ENCODE results near the gene ABCF3.
A peak's percentile ranks its signal among the peaks of the same experiment; 100 is the strongest.

Gene ABCF3

DNA sequence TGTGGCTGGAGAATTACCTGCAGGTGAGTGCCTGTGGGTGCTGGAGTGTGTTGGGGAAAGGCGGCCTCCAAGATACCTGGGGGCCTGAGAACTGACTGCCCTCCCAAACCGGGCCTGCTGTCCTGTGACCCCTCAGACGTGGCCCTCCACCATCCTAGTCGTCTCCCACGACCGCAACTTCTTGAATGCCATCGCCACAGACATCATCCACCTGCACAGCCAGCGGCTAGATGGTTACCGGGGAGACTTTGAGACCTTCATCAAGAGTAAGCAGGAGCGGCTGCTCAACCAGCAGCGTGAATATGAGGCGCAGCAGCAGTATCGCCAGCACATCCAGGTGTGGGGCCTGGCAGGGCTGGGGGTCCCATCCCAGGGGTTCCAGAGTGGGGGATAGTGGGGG lies 3.4 kb downstream of the ABCF3 start:
- DNase-seq = no peak

DNA sequence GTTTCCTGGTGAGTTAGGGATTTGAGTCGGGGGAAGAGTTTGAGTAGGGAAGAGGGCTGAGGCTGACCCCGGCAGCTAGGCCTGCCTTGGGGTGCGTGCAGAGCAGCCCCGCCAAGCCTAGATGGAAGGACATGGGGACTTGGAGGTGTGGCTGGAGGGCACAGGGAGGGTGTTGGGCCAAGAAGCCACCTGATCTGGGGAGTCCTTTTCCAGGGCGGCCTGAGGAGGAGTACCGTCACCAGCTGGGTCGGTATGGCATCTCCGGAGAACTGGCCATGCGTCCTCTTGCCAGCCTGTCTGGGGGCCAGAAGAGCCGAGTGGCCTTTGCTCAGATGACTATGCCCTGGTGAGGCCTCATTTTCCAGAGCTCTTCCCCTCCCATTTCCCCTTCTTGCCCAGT lies 6.9 kb downstream of the ABCF3 start:
- no peak for DNase-seq

DNA sequence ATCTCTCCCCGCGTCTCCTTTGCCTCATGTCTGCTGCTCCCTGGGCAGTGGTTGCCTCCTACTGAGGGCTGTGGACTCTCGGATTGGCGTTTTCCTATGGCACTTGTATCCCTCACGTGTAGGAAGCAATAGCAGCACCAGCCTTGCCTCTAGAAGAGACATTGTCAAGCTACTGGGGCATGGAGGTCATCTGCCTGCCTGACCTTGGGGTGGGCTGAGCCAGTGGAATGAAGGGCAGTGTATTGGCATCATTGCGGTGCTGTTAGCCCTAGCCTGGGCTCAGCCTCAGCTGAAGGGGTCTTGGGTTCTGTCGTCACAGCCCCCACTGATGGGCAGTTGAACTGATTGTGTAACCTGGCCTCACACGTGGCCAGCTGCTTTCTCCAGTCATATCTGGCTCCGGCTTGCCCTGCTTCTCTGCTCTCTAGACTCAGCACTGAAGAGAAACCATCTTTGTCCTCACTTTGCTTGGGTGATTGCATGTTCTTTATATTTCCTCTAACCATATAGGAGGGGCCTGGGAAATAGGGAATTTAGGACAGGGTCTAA lies 8.1 kb downstream of the ABCF3 start:
- DNase-seq = no peak

DNA sequence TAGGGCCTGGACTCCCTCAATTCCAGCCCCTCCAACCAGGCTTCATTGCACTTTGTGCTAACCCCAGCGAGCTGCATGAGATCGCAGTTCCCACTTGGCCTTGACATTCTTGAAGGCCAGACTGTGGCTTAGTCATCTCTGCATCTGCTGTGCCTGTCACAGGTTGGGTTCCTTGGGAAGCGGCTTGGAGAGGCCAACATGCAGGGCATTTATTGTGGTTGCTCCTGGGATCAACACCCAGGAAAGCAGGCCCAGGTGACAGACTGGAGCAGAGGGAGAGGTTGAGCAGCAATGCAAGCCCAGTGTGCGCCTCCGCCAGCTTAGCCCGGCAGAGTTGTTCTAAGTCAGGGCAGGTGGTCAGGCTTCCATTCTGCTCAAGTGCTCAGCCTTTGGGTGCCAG lies 10.5 kb downstream of the ABCF3 start:
- no peak for DNase-seq

DNA sequence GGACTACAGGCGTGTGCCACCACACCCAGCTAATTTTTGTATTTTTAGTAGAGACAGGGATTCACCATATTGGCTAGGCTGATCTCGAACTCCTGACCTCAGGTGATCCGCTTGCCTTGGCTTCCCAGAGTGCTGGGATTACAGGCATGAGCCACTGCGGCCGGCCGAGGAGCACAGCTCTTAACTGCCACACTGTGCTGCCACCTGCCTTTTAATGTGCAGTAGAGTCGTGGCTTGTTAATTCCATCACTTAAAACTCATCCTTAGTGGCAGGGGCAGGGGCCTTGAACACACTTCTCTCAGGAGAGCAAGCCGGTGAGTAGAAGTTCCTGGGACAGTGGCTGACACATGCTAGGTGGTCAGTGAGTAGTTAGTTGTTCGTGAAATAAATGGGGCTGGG lies 12.5 kb downstream of the ABCF3 start:
- DNase-seq = no peak

DNA sequence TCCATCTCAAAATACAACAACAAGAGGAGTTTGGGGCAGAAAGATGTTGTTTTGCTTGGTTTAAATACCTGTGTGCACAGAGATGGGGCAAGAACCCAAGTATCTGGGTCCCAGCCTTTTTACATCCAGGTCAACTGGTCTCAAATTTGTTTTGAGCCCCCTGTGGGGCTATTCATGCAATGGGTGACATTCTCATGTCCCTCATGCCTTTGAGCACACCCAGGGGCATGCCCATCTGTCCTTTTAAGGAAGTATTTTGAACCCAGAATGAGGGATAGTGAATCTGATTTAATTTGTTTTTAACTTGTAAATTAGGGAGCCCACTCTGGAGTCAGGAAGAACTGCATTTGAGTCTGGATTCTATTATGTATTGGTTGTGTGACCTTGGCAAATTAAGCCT lies 14.8 kb downstream of the ABCF3 start:
- DNase-seq = no peak

DNA sequence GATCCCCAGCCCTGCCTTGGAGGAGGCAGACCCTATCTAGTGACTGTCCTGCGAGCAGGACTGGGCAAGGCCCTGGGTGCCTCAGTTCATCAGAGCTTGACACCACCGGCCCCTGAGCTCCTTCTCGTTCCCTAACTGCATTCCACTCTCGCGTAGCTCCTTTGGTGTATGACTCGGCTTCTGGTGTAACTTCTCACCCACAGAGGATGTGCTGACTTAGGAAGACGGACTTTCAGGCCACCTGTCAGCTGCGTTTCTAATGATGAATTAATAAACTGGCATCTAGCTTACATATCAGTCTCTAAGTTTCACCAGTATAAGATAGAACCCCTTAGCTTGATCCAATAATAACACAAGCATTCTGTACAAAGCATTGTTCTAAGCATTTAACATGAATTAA lies 17.5 kb downstream of the ABCF3 start:
- no peak for DNase-seq

DNA sequence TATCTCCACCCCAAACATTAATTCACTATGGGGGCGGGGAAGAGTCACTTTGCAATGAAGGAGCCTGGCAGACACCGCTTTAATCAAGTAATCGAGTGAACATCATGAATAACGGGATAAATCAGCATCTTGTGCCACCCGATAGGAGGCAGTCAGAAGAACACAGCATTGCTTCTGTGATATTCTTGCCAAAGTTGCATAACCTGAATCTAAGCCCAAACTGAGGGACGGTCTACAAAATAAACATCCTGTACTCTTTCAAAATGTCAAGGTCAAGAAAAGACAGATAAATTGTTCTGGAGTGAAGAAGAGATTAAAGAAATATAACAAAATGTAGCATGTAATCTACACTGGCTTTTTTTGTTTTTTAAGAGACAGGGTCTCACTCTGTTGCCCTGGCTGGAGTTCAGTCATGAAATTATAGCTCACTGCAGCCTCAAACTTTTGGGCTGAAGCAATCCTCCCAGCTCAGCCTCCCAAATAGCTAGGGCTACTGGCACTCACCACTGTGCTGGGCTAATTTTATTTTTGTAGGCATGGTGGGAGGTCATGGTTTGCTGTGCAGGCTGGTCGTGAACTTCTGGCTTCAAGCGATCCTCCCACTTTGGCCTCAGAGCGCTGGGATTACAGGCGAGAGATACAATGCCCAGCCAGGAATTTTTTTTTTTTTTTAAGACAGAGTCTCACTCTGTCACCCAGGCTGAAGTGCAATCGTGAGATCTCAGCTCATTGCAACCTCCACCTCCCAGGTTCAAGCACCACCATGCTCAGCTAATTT lies 23.3 kb downstream of the ABCF3 start:
- DNase-seq = no peak

DNA sequence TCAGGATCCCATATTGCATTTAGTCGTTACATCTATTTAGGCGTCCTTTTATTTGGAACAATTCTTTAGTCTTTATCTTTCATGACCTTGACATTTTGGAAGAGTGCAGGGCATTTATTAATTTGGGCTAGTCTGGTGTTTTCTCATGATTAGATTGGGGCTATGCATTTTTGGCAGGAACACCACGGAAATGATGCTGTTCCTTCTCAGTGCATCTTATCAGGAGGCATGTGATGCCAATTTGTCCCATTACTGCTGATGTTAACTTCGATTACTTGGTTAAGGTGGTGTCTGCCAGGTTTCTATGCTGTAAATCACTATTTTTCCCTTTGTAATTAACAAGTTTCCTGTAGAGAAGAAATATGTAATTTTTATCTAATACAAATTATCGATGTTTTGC lies 25.3 kb downstream of the ABCF3 start:
- DNase-seq = no peak

DNA sequence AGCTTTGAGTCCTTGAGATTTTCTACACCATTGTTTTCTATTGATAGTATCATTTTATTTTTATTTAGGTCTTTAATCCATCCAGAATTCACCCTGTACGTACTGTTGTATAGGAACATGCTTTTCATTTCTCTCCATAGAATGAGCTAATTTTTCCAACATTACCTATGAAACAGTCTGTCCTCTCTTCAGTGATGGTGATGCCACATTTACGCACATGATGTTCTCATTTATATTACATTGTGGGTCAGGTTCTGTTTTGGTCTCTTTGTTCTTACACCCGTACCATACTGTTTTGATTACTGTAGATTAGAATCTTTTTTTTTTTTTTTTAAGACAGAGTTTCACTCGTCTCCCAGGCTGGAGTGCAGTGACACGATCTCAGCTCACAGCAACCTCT lies 25.7 kb downstream of the ABCF3 start:
- DNase-seq = no peak

DNA sequence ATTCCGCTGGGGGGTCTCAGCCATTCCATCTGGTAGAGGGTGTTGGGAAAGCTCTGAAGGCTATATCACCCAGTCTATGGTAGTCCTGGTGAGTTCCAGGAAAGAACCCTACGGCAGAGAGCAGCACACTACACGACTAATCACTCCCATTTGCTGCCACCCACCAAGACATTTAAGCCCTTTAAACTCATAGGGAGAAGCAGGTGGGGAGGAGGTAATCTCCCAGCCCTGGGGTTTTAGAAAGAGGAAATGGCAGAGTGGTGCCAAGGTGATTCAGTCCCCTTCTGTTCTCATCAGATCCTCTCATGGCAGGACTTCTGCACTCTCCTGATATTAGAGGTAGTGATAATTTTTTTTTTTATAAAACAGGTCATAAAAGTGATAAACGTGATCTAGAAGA lies 32.8 kb downstream of the ABCF3 start:
- DNase-seq = no peak

DNA sequence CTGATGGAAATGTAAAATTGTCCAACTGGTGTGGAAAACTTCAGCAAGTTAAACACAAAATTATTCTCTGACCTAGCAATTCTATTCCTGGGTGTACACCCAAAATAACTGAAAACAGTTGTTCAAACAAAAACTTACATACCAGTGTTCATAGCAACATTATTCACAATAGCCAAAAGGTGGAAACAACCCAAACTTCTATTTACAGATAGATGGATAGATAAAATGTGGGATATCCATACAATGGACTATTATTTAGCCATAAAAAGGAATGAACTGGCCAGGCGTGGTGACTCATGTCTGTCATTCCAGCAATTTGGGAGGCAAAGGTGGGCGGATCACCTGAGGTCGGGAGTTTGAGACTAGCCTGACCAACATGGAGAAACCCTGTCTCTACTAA lies 36.5 kb downstream of the ABCF3 start:
- no peak for DNase-seq

DNA sequence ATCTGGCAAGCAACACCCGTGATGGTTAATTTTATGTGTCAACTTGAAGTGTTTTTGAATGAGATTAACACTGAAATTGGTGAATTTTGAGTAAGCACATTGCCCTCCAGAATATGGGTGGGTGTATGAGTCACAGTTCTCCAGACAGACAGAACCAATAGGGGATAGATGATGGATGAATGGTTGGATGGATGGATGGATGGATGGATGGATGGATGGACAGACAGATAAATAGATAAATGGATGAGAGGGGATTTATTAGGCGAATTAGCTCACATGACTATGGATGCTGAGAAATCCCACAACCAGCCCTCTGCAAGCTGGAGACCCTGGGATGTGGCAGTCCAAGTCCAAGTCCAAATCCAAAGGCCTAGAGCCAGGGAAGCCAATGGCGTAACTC lies 37.9 kb downstream of the ABCF3 start:
- no peak for DNase-seq

DNA sequence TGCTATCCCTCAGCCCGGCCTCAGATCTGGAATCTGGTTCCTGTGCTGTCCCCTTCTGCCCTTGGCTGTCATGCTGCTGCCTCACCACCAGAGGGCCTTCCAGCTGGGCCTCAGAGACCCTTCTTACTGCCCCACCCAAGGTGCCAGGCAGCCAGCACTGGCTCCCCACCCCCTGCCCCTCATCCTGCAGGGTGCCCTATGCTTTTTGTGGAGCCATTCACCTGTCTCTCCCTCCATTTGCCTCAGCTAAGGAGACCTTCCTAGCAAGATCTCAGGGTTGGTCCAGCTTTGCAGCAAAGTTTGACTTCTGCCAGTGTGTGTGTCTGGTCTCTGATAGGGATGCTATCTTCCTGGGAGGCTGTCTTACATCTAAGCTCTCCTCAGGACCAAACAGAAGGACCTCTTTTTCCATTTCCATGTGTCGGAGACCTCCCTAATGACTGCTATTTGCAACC lies 41.5 kb downstream of the ABCF3 start:
- DNase-seq = peak; percentile 82

DNA sequence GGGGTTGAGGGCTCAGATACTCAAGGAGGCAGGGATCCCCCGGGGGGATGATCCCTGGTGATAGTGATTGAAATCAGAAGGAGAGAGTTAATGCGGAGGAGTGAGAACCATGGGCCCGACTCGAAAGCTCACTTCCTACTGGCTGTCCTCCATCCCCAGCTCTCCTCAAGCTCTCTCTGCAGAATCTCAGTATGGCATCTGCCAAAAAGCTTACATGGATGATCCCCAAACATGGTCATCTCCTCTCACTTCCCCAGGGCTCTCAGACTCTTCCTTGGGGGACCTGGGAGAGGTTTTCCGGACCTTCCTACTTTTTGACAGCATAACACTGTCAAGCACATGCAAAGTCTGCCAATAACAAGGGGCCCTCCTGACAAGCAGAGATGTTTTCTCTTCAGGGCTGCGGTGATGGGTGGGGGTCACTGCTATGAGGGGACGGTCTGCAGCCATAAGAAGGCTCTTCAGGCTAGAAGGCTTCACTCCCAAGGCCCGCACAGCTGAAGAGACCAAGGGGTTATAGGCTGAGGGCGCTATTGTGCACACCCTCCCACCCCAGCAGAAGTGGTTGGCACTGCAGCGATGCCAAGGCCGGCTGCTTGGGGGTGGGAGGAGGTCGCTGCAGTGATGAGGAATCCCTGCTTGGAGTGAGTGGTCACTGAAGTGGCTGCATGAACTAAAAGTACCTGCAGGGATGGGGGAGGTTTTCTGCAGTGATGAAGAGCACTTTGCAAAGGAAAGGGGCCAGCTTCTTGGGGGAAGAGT lies 42.6 kb downstream of the ABCF3 start:
- DNase-seq = no peak

DNA sequence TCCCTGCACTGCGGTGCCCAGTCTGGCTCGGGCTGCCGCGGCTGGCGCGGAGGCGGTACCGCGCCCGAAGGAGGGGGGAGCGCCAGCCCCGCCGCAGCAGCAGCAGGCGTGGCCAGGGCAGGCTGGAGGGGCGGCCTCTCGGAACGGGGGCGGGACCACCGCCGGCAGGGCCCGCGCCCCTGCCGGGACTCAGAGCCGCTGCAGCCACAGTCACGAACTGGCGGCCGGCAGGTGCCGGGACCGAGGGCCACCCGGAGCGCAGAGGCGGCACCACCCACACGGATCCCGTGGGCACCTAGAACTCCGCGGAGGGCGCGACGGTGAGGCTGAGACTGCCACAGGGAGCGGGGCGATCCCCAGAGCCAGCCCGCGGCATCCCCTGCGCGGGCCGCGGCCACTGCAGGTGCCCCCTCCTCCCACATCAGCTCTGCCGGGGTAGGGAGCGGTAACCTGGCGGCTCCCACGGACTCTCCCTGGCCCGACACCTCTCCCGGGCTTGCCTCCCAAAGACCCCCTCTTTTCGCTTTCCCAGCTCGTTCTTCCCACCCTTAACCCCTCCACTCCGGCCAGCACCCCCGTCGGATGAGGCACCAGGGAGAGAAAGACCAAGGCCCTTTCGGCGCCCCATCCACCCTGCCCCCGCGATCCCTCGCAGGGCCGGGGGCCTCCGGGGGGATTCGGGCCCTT lies 43.5 kb downstream of the ABCF3 start, which contains the start of gene VWA5B2:
VWA5B2 (plus strand) TSS at position 192 of the 687 bp plus-strand sequence. CDS start 944 bp downstream, outside the sequence.
- DNase-seq = peak; percentile 90

DNA sequence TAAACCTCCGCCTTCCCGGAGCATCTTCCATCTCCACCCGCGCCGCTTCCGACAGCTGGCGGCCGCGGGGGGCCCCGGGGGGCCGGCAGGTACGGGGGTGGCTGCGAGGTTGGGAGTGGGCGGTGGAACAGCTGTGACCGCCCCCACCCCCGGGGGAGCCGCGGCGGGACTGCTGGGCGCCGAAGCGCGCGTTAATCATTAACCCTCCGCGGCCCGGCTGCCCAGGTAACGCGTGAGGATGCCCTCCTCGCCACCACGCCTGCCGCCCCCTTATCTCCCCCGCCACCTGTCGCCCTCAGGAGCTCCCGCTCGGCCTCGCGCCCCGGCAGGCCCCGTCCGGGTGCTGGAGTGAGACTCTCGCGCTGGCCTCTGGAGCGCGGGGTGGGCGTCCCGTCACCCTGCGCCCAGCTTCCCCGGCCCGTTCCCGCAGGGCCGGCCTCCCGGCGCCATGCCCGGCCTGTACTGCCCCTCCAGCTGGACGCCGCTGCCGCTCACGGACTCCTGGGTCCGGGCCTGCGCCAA lies 44.1 kb downstream of the ABCF3 start:
- no peak for DNase-seq

DNA sequence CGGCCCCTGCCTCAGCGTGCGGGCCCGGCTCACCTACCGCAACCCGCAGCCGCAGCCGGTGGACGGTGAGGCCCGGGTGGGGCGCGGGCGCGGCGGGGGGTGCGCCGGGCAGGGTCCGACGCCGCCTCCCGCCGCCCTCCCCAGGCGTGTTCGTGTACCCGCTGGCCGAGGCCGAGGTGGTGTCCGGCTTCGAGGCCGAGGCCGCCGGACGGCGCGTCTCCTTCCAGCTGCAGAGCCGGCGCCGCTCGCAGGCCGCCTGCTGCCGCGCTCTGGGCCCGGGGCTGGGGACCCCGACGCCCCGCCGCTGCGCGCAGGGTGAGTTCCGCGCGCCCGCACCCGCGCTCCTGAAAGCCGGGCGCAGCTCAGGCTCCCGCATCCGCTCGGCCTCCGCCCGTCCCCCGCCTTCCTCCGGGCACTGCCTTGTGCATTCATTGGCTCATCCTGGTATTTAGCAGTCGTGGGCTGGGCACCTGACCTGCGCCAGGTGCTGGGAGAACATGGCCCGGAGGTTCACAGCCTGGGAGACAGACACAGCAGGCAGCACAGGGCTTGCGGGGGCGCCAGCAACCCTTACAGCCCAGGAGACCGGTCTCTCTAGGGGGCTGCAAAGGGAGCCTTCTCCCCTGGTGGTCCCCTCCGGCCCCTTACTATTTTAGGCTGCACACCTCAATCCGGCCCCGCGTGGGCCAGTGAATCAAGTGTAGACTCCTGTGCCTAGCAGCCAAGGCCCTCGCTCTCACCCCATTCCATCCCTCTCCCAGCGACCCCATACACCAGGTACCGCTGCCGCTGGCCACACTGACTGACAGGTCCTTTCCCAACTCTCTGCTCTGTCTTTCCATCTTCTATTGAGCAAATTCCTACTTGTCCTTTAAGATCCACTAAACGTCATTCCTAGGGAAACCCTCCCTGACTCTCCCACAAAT lies 44.9 kb downstream of the ABCF3 start:
- no peak for DNase-seq

DNA sequence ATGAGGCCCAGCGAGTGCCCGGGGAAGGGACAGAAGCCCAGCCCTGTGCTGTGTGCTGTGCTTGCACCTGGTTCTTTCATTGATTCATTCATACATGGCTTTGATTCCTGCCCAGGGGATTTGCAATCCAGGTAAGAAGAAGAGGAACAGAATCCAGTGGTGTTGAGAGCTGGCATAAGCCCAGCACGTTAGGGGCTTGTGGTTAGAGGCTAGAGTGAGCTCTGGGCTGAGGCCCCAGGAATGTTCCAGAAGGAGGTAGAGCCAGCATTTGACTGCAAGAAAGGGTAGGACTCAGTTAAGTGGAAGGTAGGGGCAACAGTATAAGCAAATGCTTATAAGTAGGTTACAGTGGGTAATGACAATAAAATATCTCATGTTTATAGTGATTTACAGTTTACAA lies 45.7 kb downstream of the ABCF3 start:
- no peak for DNase-seq

DNA sequence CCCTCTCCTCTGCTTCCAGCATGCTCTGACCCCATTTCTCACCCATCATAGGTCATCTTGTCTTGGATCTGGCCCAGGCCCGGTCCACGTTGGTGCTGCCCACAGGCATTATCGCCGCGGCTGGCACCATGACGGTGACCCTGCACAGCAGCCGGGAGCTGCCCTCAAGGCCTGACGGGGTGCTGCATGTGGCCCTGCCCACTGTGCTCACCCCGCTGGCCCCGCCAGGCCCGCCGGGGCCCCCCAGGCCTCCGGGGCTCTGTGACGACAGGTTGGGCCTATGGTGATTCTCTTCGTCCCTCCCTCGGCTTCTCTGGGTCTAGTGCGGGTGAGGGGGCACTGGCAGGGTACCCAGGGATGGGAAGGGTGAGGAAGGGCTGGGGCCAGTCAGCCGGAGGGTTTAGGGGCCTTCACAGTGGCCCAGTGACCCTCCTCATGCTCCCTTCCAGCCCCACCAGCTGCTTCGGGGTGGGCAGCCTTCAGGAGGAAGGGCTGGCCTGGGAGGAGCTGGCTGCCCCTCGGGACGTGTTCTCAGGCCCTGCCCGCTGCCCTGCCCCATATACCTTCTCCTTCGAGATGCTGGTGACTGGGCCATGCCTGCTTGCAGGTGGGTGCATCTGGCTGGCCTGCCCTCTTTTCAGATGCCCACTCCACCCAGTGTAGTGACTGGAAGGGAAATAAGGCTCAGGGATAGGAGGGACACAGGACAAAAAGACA lies 47.3 kb downstream of the ABCF3 start:
- DNase-seq = no peak

DNA sequence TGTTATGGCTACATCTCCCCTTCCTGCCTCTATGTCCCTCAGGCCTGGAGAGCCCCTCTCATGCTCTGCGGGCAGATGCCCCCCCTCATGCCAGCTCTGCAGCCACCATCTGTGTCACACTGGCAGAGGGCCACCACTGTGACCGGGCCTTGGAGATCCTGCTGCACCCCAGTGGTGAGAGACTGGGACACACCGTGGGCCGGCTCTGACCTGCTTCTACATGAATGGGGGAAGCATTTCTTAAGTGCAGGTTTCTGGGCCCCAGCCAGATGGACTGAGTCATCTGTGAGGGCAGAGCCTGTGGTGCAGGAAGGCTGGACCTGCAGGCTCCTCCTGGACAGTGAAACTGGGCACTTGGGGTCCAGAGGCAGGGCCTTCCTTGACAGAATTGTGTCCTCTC lies 48.2 kb downstream of the ABCF3 start:
- no peak for DNase-seq
